Panc1 (cell line): ENCODE results near the gene BCL2L1. TPM values are rescaled to one million over a fixed set of nuclear protein-coding genes. Genes with fewer than 3 reads are reported as not detected.

ENCODE experiments used
- ATAC-seq: fragments of 200-7000 bp; cut with Tn5 transposase; 2 replicates; pipeline ENCODE4 v1.9.1; 2020; ENCODE audit warnings: mild to moderate bottlenecking, moderate library complexity
- BruUV-seq: library from RNA; stranded (reverse); fragments of 400-500 nt; replicated peaks from 2 replicates; lab custom pipeline; 2021; lab: Mats Ljungman, UMichigan
- CTCF ChIA-PET: fragments of 300-600 bp; sonication (Branson Sonifier 250); formaldehyde crosslinking; loops from one replicate; lab custom pipeline; 2022; ENCODE audit warnings: antibody characterized with exemption; lab: Charles Lee
- POLR2A ChIA-PET: fragments of 300-600 bp; sonication (Branson Sonifier 250); formaldehyde crosslinking; loops from one replicate; lab custom pipeline; 2022; ENCODE audit warnings: antibody characterized with exemption; lab: Charles Lee
- DNase-seq: peaks from one replicate; pipeline ENCODE4 v3.0.0-alpha.2; 2010; ENCODE audit warnings: low read depth, low spot score
- H3K27ac ChIP-seq: 2 replicates; pipeline ENCODE4 v1.5.1; 2011; ENCODE audit warnings: mild to moderate bottlenecking, low read length, inconsistent platforms
- H3K27me3 ChIP-seq: fragments of 200-500 bp; sonication (Bioruptor generic); 2 replicates; pipeline ENCODE4 v1.6.0; 2014; ENCODE audit warnings: low read length, inconsistent platforms; ENCODE audit not compliant: control insufficient read depth, insufficient read depth
- H3K36me3 ChIP-seq: fragments of 200-500 bp; sonication (Bioruptor generic); 2 replicates; pipeline ENCODE4 v1.5.1; 2014; ENCODE audit warnings: inconsistent platforms, mild to moderate bottlenecking, low read length, moderate library complexity; ENCODE audit not compliant: control insufficient read depth, insufficient read depth
- H3K4me1 ChIP-seq: 2 replicates; pipeline ENCODE4 v1.5.1; 2011; ENCODE audit warnings: inconsistent platforms, mild to moderate bottlenecking, low read length, moderate library complexity; ENCODE audit not compliant: control insufficient read depth, insufficient read depth
- H3K4me3 ChIP-seq, 2 experiments: 2 replicates each; pipeline ENCODE4 v1.5.1; 2011 to 2012; ENCODE audit warnings: low read depth in 2 of 2, low read length in 2 of 2, mild to moderate bottlenecking in 2 of 2, inconsistent platforms in 1 of 2, moderate library complexity in 1 of 2
- H3K9me3 ChIP-seq: fragments of 200-500 bp; sonication (Bioruptor generic); 2 replicates; pipeline ENCODE4 v1.5.1; 2014; ENCODE audit warnings: low read depth, mild to moderate bottlenecking, inconsistent platforms, low read length, moderate library complexity; ENCODE audit not compliant: control insufficient read depth, insufficient read depth
- POLR2AphosphoS5 ChIP-seq: IDR thresholded peaks from 2 replicates; pipeline ENCODE4 v1.6.1; 2012; ENCODE audit warnings: mild to moderate bottlenecking, low read depth, low read length, moderate library complexity
- REST ChIP-seq, 2 experiments: IDR thresholded peaks; 2 replicates each; pipeline ENCODE4 v1.6.1; 2011 to 2012; ENCODE audit warnings: low read depth in 2 of 2, control low read depth in 1 of 2, low read length in 1 of 2, mild to moderate bottlenecking in 1 of 2, moderate library complexity in 1 of 2; ENCODE audit not compliant: insufficient read depth in 1 of 2
- SIN3A ChIP-seq: IDR thresholded peaks from 2 replicates; pipeline ENCODE4 v1.6.1; 2012; ENCODE audit warnings: low read depth, mild to moderate bottlenecking, low read length, moderate library complexity, borderline replicate concordance; ENCODE audit not compliant: insufficient read depth
- TCF7L2 ChIP-seq: IDR thresholded peaks from 2 replicates; pipeline ENCODE4 v1.6.1; 2011; ENCODE audit warnings: mild to moderate bottlenecking, low read depth, low read length, inconsistent platforms
- in situ Hi-C: cut with HindIII; loops from 2 replicates; pipeline ENCODE4 v1.10.0; 2016; ENCODE audit warnings: low sequenced_read_pairs, low pct_unique_long_range_greater_than_20kb
- intact Hi-C: fragments of 100-400 bp; cut with micrococcal nuclease; formaldehyde crosslinking; loops from one replicate; pipeline ENCODE4 v1.10.0; 2022; ENCODE audit not compliant: unreplicated experiment
- total RNA-seq: library from RNA; stranded (reverse); gene quantifications from one replicate; pipeline ENCODE4 v1.2.1, GENCODE V29; 2021; ENCODE audit not compliant: unreplicated experiment
- TF ChIP-seq, protein P1 (sequence below): fragments of 450-650 bp; IDR thresholded peaks from 2 replicates; pipeline ENCODE4 v1.5.1; 2017; ENCODE audit warnings: mild to moderate bottlenecking

Gene BCL2L1
- total RNA-seq, 1 experiment from 2014 or later: 150 TPM

- DNase-seq: peak; percentile 99
- peak; percentile 92 for ATAC-seq
- BruUV-seq: no TSS peak
- peak overlapping the region; percentile 60 to 85 for H3K4me3 ChIP-seq
- in situ Hi-C loops: no loop called here
- H3K36me3 ChIP-seq: peaks cover 3% of the 10 kb centered on the region
- TF ChIP-seq, protein P1, sequence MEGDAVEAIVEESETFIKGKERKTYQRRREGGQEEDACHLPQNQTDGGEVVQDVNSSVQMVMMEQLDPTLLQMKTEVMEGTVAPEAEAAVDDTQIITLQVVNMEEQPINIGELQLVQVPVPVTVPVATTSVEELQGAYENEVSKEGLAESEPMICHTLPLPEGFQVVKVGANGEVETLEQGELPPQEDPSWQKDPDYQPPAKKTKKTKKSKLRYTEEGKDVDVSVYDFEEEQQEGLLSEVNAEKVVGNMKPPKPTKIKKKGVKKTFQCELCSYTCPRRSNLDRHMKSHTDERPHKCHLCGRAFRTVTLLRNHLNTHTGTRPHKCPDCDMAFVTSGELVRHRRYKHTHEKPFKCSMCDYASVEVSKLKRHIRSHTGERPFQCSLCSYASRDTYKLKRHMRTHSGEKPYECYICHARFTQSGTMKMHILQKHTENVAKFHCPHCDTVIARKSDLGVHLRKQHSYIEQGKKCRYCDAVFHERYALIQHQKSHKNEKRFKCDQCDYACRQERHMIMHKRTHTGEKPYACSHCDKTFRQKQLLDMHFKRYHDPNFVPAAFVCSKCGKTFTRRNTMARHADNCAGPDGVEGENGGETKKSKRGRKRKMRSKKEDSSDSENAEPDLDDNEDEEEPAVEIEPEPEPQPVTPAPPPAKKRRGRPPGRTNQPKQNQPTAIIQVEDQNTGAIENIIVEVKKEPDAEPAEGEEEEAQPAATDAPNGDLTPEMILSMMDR: peak; percentile 100
- TF ChIP-seq SIN3A (peak; percentile 76), REST (IDR thresholded peaks at IDR 0.05; ENCODE audit: insufficient read depth in 1 of 2, low read depth in 2 of 2, low read length in 1 of 2) (peak in 1 of 2 experiments; percentile 69; a peak in 1 of 4 replicates), TCF7L2 (peak; percentile 82), POLR2AphosphoS5 (peak; percentile 64)
- H3K27ac ChIP-seq: peak overlapping the region; percentile 99
- H3K4me1 ChIP-seq: peaks cover 33% of the 10 kb centered on the region
- intact Hi-C loops: loop anchor here (1.0 to 5.0 kb wide), 4 partner anchors 46 to 161 kb away; no protein-coding TSS in a partner anchor
- H3K27me3 ChIP-seq: no peaks in the 10 kb centered on the region
- POLR2A ChIA-PET: interaction anchor here (0.6 to 3.6 kb wide), 11 partner anchors 11 to 262 kb away, joined by 3 to 21 read pairs (median 6); partner anchors contain the start of gene ID1
- CTCF ChIA-PET: interaction anchor here (0.5 to 6.6 kb wide), 31 partner anchors 9 to 166 kb away, joined by 3 to 195 read pairs (median 4); partner anchors contain the start of genes ID1 and TPX2
- no peaks in the 10 kb centered on the region for H3K9me3 ChIP-seq
Measured at GRCh38 chr20:31723319-31724078, 831 bp upstream of the BCL2L1 start.

GRCh38 chr20:31723069-31723318 is 326 bp upstream of the BCL2L1 start:
- Histone ChIP-seq H3K27me3 (no peaks in the 10 kb centered on the region), H3K9me3 (no peaks in the 10 kb centered on the region), H3K4me1 (peaks cover 34% of the 10 kb centered on the region), H3K4me3 (peak overlapping the region; percentile 60 to 85), H3K36me3 (peaks cover 3% of the 10 kb centered on the region), H3K27ac (peak overlapping the region; percentile 99)
- in situ Hi-C loops: no loop called here
- no peak for ATAC-seq
- BruUV-seq: TSS peak; percentile 94
- TF ChIP-seq REST (IDR thresholded peaks at IDR 0.05; ENCODE audit: insufficient read depth in 1 of 2, low read depth in 2 of 2, low read length in 1 of 2): no peak
- no peak for TF ChIP-seq POLR2AphosphoS5
- no peak for TF ChIP-seq SIN3A
- TF ChIP-seq, protein P1: no peak
- TF ChIP-seq TCF7L2: no peak
- CTCF ChIA-PET: interaction anchor here (0.5 to 6.6 kb wide), 17 partner anchors 14 to 166 kb away, joined by 3 to 195 read pairs (median 6); partner anchors contain the start of genes ID1 and TPX2
- intact Hi-C loops: loop anchor here (2.0 to 5.0 kb wide), 3 partner anchors 46 to 161 kb away; no protein-coding TSS in a partner anchor
- DNase-seq: no peak
- POLR2A ChIA-PET: interaction anchor here (0.6 to 3.6 kb wide), 10 partner anchors 10 to 262 kb away, joined by 3 to 21 read pairs (median 6); partner anchors contain the start of genes ID1 and TPX2
